GM21717 (cell line): ENCODE results near the gene UBE2O.

Source experiments
- ATAC-seq: cut with Tn5 transposase; IDR thresholded peaks from one replicate; pipeline ENCODE4 v1.9.1; 2021; ENCODE audit warnings: mild to moderate bottlenecking, moderate library complexity; ENCODE audit not compliant: unreplicated experiment

UBE2O gene

GRCh38 chr17:76397687-76398522, 55.0 kb downstream of the UBE2O start:
- no peak for ATAC-seq

DNA sequence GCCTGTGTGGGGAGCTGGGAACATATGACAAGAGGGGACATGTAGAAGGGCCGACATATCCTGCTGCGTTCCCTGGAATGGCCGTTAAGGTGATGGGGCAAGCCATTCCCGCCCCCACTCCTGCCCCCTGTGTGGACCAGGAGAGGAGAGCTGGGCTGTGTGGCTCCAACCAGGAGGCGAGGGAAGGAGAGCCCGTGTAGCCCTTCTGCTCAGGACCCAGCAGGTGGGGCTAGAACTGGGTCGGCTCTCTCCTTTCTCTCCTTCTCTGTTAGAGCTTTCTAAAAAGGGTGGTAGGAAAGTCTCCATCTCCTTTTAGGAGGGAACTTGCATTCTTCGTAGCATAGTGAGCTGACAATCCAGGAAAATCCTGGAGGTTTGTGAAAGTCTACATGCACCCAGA, 55.8 kb downstream of the UBE2O start:
- no peak for ATAC-seq

GRCh38 chr17:76395980-76396379, 57.0 kb downstream of the UBE2O start:
- no peak for ATAC-seq

DNA sequence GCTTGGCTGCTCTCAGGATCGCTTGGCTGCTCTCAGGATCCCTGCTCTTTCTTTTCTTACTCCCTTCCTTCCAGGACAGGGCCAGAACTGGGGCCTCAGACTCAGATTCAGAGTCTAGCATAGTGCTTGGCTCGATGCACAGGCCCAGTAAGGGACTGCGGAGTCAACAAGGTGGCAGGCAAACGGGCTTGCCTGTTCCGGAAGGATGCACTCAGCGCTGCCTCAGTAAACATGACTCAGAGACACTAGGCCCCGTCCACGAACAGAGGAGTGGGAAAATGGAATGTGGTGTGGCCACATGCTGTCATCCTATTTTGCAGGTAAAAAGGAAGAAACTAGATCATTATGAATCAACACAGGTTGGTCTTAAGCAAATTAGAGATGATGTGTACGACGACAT, 58.8 kb downstream of the UBE2O start:
- ATAC-seq, result no peak

GRCh38 chr17:76391200-76391715, 61.7 kb downstream of the UBE2O start:
- ATAC-seq, result no peak

GRCh38 chr17:76390003-76390421, 62.9 kb downstream of the UBE2O start:
- ATAC-seq, result no peak

DNA sequence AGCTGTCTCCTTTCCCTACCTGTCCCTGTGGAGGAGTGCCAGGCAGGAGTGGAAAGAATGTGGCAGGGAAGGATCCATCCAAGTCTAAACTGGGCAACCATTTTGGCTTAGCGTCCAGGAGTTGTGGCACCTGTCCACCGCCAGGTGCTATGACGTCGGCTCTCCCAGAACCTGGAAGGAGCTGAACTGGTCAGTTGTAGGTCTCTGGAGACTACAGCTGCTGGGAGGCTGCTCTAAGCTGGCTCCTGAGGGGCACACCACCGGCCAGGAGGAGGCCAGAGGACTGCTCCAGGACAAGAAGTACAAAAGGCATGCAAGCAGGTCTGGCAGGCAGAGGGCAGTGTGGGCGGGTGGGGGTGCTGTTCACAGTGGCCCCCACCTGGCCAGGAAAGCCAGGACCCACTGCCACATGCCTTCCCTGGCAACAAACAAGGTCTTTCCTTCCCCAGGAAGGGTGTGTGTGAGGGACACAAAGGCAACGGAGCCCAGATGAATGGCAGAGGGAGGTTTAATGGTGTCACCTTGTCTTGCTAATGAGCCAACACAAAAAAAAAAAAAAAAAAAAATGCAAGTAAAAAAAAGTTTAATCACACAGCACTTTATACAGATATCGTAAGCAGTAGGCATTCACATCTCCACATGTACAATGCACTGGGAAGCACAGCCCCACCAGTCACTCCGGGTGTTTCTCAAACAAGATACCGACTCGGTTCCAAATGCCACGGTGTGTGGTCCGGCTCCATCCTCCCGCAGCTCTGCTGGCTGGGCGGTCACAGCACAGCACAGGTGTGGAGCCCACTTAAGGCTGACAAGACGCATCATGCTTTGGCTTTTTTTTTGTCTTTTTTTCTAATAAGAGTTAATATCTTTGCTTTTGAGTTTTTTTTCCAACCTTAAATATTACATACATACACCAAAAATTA, 63.7 kb downstream of the UBE2O start:
- ATAC-seq, result no peak

- ATAC-seq, result no peak
Measured at GRCh38 chr17:76386966-76387765, 65.8 kb downstream of the UBE2O start.

DNA sequence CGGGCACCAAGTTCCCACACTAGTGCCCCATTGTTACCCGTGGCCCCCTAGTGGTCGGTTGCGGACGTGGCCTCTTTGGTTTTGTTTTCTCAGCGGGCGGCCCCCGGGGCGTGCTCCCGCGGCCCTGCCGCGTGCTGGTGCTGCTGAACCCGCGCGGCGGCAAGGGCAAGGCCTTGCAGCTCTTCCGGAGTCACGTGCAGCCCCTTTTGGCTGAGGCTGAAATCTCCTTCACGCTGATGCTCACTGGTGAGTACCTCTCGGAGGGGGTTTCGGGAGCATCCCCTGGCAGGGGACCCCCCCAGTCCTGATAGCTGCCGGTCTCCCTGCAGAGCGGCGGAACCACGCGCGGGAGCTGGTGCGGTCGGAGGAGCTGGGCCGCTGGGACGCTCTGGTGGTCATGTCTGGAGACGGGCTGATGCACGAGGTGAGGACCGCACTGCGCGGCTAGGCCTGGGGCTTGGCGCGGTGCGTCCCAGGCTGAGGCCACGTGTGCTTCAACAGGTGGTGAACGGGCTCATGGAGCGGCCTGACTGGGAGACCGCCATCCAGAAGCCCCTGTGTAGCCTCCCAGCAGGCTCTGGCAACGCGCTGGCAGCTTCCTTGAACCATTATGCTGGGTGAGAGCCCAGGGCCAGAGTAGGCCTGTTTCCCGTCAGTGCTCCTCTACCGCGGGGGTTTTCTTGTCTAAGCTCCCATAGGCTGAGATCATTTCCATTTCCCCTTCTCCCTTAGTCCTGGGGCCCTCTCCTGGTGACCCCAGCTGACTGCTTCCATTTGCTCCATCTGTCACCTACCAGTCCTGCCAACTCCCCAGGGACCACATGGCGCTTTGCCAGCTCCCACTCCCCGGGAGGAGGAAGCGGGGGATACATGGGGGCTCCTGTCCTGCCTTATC, 66.8 kb downstream of the UBE2O start:
- no peak for ATAC-seq

DNA sequence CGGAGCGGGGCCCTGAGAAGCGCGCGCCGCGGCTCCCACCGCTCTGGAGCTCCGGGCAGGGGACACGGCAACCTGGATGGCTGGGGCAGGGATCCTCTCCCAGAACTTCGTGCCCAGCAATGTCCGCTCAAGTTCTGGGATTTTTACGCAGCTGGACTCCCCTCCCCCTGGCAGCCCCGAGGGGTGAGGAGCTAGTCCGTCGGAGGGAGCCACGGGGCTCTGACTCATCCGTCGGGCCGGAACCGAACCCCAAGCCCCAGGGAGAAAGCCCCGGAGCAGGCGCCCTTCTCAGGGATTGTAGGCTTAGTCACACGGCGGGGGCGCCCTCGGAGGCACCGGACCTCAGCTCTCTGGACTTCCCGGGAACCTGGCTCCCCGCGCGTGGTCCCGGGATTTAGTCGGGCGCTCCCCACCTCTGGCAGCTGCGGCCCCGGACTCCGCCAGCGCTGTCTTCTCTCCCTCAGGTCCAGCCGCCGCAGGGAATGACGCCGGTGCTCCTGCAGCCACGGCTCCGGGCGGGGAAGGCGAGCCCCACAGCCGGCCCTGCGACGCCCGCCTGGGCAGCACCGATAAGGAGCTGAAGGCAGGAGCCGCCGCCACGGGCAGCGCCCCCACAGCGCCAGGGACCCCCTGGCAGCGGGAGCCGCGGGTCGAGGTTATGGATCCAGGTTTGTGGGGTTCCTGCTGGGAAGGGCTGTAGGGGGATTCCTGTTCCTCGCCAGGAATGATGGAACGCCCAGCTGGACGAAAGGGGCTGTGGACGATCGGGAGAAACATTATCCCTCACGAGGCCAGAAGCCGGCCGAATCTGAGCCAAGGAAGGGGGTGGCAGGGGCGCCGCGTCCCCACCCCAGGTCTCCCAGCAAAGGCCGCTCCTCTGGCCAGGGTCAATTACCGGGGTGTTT, 67.7 kb downstream of the UBE2O start:
- ATAC-seq, result no peak

- ATAC-seq, result peak; percentile 37
Measured at GRCh38 chr17:76384222-76384986, 68.5 kb downstream of the UBE2O start, which contains the start of gene SPHK1. SPHK1 (plus strand) TSS chr17:76384609; CDS start chr17:76385645, 1,036 bp downstream.

- peak; percentile 12 for ATAC-seq
Measured at GRCh38 chr17:76383546-76384221, 69.3 kb downstream of the UBE2O start.

DNA sequence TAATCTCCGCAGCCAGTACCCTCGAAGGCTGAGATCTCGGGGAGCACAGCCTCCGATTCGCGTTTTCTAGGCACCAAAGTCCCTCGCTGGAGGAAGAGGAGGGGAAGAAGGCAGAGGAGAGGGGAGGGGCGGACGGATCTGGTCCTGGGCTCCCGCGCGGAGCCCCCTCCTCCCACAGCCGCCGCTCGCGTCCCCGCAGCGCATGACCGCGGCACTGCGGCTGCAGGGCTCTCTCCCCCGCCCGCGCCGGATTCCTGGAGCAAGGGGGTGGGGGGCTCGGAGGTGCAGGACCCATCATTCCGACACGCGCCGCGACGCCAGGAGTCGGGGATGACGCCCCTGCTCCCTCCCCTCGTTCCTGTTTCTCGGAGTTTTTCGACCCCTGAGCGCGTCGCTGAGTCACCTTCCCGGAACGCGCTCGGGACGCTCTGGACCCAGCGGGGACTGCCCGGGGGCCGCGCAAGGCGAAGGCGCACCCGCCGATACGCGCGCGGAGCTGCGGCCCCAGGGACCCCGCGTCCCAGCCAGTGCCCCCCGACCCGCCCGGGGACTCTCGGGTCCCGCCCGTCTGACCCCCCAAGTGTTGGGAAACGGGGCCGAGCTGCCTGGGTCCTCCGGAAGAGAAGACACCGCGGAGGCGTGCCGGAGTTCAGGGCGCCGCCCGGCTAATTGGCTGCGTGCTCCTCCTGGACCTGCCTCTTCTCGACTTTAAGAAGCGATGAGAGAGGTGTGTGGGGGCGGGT, 70.0 kb downstream of the UBE2O start:
- no peak for ATAC-seq

- ATAC-seq, result no peak
Measured at GRCh38 chr17:76382351-76382802, 70.6 kb downstream of the UBE2O start.

GRCh38 chr17:76381633-76382350, 71.2 kb downstream of the UBE2O start:
- ATAC-seq, result no peak
